Brain microvascular endothelial cell (primary cell): ENCODE measurements around the gene SNRPA1.

Source experiments
- DNase-seq: peaks from one replicate; pipeline ENCODE4 v3.0.0-alpha.2; 2020
- H3K27ac ChIP-seq: fragments of 250-450 bp; sonication (Bioruptor Pico); 2 replicates; pipeline ENCODE4 v1.5.1; 2020; ENCODE audit warnings: mild to moderate bottlenecking, moderate library complexity
- H3K27me3 ChIP-seq: fragments of 250-450 bp; sonication (Bioruptor Pico); replicated peaks from 2 replicates; pipeline ENCODE4 v1.5.1; 2020; ENCODE audit warnings: mild to moderate bottlenecking
- H3K36me3 ChIP-seq: fragments of 250-450 bp; sonication (Bioruptor Pico); replicated peaks from 2 replicates; pipeline ENCODE4 v1.5.1; 2020; ENCODE audit warnings: mild to moderate bottlenecking
- H3K4me3 ChIP-seq: 2 replicates; pipeline ENCODE4 v1.5.1; 2011; ENCODE audit warnings: low read depth, mild to moderate bottlenecking, control low read depth, low read length, moderate library complexity
- CTCF ChIP-seq: IDR thresholded peaks from 2 replicates; pipeline ENCODE4 v1.5.1; 2011; ENCODE audit warnings: low read depth, mild to moderate bottlenecking, moderate library complexity, low read length, control low read depth, inconsistent platforms; ENCODE audit errors: missing control alignments
- in situ Hi-C: cut with HindIII; loops from 2 replicates; pipeline ENCODE4 v1.10.0; 2017; ENCODE audit warnings: low sequenced_read_pairs, low pct_ligation_motif_present

Gene SNRPA1

GRCh38 chr15:101250873-101251829 is 43.9 kb downstream of the SNRPA1 start:
- in situ Hi-C loops = loop anchor here (10.0 kb wide), 1 partner anchor 226 kb away; no protein-coding TSS in a partner anchor
- peak overlapping the region; percentile 84 for H3K27ac ChIP-seq
- H3K4me3 ChIP-seq = peak overlapping the region; percentile 82
- TF ChIP-seq CTCF = no peak
- peaks cover 2% of the 10 kb centered on the region for H3K36me3 ChIP-seq
- no peak for DNase-seq
- no peaks in the 10 kb centered on the region for H3K27me3 ChIP-seq

GRCh38 chr15:101250341-101250831 is 44.7 kb downstream of the SNRPA1 start:
- DNase-seq = peak; percentile 49
- H3K27ac ChIP-seq = peak overlapping the region; percentile 70
- no peak for TF ChIP-seq CTCF
- H3K36me3 ChIP-seq = peaks cover 2% of the 10 kb centered on the region
- no peaks in the 10 kb centered on the region for H3K27me3 ChIP-seq
- peak overlapping the region; percentile 82 for H3K4me3 ChIP-seq
- in situ Hi-C loops = loop anchor here (10.0 kb wide), 1 partner anchor 226 kb away; no protein-coding TSS in a partner anchor

GRCh38 chr15:101248274-101248673 is 46.8 kb downstream of the SNRPA1 start:
- TF ChIP-seq CTCF = no peak
- in situ Hi-C loops = no loop called here
- H3K27ac ChIP-seq = no peak overlapping the region
- H3K4me3 ChIP-seq = no peak overlapping the region
- H3K36me3 ChIP-seq = peaks cover 2% of the 10 kb centered on the region
- DNase-seq = no peak
- H3K27me3 ChIP-seq = no peaks in the 10 kb centered on the region

GRCh38 chr15:101246824-101247745 is 48.0 kb downstream of the SNRPA1 start:
- TF ChIP-seq CTCF = no peak
- H3K4me3 ChIP-seq = no peak overlapping the region
- H3K36me3 ChIP-seq = peaks cover 5% of the 10 kb centered on the region
- no peaks in the 10 kb centered on the region for H3K27me3 ChIP-seq
- H3K27ac ChIP-seq = no peak overlapping the region
- in situ Hi-C loops = no loop called here
- no peak for DNase-seq

GRCh38 chr15:101246391-101246790 is 48.7 kb downstream of the SNRPA1 start:
- no peak overlapping the region for H3K27ac ChIP-seq
- in situ Hi-C loops = no loop called here
- no peak for TF ChIP-seq CTCF
- no peak overlapping the region for H3K4me3 ChIP-seq
- no peak for DNase-seq
- H3K36me3 ChIP-seq = peaks cover 5% of the 10 kb centered on the region
- no peaks in the 10 kb centered on the region for H3K27me3 ChIP-seq
